Sigmoid colon (tissue), 7 donors: ENCODE measurements around the gene LTO1. TPM values are rescaled to one million over a fixed set of nuclear protein-coding genes. Genes with fewer than 3 reads are reported as not detected.

Source experiments
- DNase-seq: peaks from one replicate; pipeline ENCODE4 v3.0.0-alpha.2; 2019
- H3K27ac ChIP-seq, 4 donors: fragments of 200-600 bp; sonication (generic); one replicate each; pipeline ENCODE4 v1.5.1; 2016 to 2019; ENCODE audit warnings: mild to moderate bottlenecking in 1 of 4
- H3K27me3 ChIP-seq, 3 donors: fragments of 200-600 bp; sonication (generic); one replicate each; pipeline ENCODE4 v1.5.1; 2019; ENCODE audit warnings: mild to moderate bottlenecking in 1 of 3
- H3K36me3 ChIP-seq, 4 donors: fragments of 200-600 bp; sonication (generic); one replicate each; pipeline ENCODE4 v1.5.1; 2016 to 2019
- H3K4me1 ChIP-seq, 4 donors: fragments of 200-600 bp; sonication (generic); one replicate each; pipeline ENCODE4 v1.5.1; 2017 to 2019
- H3K4me3 ChIP-seq, 4 donors: fragments of 200-600 bp; sonication (generic); one replicate each; pipeline ENCODE4 v1.5.1; 2017 to 2019; ENCODE audit warnings: mild to moderate bottlenecking in 2 of 4, moderate library complexity in 1 of 4
- H3K9me3 ChIP-seq, 4 donors: fragments of 200-600 bp in 3 of 4; sonication (generic) in 3 of 4; one replicate each; pipeline versions ENCODE4 v1.5.1 to v1.6.1; 2013 to 2019
- EP300 ChIP-seq, 4 donors: sonication (generic); formaldehyde crosslinking; IDR thresholded peaks; one replicate each; pipeline ENCODE4 v1.6.1; 2017; ENCODE audit warnings: antibody characterized with exemption in 4 of 4
- POLR2A ChIP-seq, 2 donors: fragments of 450-650 bp; IDR thresholded peaks; one replicate each; pipeline ENCODE4 v1.6.1; 2016; ENCODE audit warnings: antibody characterized with exemption in 2 of 2, mild to moderate bottlenecking in 2 of 2, moderate library complexity in 2 of 2
- POLR2AphosphoS5 ChIP-seq, 4 donors: sonication (generic); formaldehyde crosslinking; IDR thresholded peaks; one replicate each; pipeline ENCODE4 v1.6.1; 2017; ENCODE audit warnings: antibody characterized with exemption in 4 of 4
- WGBS, 2 donors: extraction: QIAGEN DNeasy Blood & Tissue Kit; methylation state at CpG; one replicate each; pipeline ENCODE4 v1.1.7; 2013; 5-methylcytosine and 5-hydroxymethylcytosine counted together
- intact Hi-C: fragments of 100-400 bp; cut with DNase I; formaldehyde crosslinking; loops from one replicate; pipeline ENCODE4 v1.15.1; 2023
- polyA plus RNA-seq, 3 donors: library from polyadenylated mRNA; stranded (reverse); fragments of 200-250 nt; gene quantifications; one replicate each; pipeline ENCODE4 v1.2.3, GENCODE V29; 2013
- total RNA-seq, 4 donors: library from RNA; depleted of rRNA; stranded (reverse); fragments of >200 nt; gene quantifications; one replicate each; pipeline ENCODE4 v1.1.0, GENCODE V29; 2016
- TF ChIP-seq, protein P1 (sequence below), 4 experiments: fragments of 450-650 bp in 3 of 4; fragments of 200-600 bp in 1 of 4; IDR thresholded peaks; one replicate each; pipeline ENCODE4 v1.5.1; 2016 to 2019; ENCODE audit warnings: antibody characterized with exemption in 4 of 4, mild to moderate bottlenecking in 3 of 4, moderate library complexity in 2 of 4
- donor health status: healthy with polysubstance abuse.
- donor health status: Bipolar disorder and iron deficiency.
- donor health status: healthy.

The LTO1 gene
- total and polyA plus RNA-seq, 7 donors: 12.0 to 42.9 (median 20.2) TPM

DNA sequence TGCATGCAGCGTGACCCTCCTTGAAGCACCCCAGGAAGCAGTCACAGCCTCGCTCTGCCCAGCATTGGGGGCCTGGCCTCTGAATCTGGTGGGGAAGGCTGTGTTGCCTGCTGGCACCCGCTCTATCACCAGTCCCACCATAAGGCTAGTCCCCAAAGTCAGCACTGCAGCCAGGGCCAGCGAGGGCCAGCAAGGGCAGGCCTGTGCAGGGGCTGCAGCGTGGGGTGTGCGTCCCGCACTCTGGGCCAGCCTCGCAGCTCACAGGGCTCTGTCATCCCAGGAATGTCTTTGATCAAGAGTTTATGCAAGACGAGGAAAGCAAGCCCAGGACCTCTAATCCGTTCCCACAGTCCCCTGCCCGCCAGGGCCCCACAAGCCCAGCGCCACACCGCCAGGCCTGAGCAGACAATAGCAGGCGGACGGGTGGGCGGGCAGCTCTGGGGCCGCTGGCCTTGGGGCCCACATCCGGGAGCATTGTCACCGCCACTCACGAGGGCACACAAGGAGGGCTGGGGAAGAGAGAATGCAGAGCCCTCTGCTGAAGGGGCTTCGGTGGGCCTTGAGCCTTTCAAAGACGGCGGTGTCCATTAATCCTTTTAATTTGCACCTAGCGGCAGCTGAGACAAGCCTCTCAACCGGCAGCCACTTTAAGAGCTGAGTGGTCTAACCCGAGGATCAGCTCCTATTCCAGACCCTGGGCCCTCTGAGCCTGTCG, 17.1 kb downstream of the LTO1 start:
- TF ChIP-seq EP300 (IDR thresholded peaks at IDR 0.05): no peak
- TF ChIP-seq POLR2A (IDR thresholded peaks at IDR 0.05): no peak
- TF ChIP-seq, protein P1, sequence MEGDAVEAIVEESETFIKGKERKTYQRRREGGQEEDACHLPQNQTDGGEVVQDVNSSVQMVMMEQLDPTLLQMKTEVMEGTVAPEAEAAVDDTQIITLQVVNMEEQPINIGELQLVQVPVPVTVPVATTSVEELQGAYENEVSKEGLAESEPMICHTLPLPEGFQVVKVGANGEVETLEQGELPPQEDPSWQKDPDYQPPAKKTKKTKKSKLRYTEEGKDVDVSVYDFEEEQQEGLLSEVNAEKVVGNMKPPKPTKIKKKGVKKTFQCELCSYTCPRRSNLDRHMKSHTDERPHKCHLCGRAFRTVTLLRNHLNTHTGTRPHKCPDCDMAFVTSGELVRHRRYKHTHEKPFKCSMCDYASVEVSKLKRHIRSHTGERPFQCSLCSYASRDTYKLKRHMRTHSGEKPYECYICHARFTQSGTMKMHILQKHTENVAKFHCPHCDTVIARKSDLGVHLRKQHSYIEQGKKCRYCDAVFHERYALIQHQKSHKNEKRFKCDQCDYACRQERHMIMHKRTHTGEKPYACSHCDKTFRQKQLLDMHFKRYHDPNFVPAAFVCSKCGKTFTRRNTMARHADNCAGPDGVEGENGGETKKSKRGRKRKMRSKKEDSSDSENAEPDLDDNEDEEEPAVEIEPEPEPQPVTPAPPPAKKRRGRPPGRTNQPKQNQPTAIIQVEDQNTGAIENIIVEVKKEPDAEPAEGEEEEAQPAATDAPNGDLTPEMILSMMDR (IDR thresholded peaks at IDR 0.05): no peak
- no peak for TF ChIP-seq POLR2AphosphoS5 (IDR thresholded peaks at IDR 0.05)
- Histone ChIP-seq H3K27me3 (no peaks in the 10 kb centered on the region), H3K4me3 (no peak overlapping the region), H3K4me1 (peaks cover 0 to 10% (median 3%) of the 10 kb centered on the region in 4 donors), H3K36me3 (peaks cover 0 to 29% (median 2%) of the 10 kb centered on the region in 4 donors), H3K9me3 (no peaks in the 10 kb centered on the region), H3K27ac (no peak overlapping the region)
- WGBS, 2 donors: 73 to 83% methylated on average over 27 of the region's 27 CpGs
- DNase-seq: no peak
- intact Hi-C loops: no loop called here

DNA sequence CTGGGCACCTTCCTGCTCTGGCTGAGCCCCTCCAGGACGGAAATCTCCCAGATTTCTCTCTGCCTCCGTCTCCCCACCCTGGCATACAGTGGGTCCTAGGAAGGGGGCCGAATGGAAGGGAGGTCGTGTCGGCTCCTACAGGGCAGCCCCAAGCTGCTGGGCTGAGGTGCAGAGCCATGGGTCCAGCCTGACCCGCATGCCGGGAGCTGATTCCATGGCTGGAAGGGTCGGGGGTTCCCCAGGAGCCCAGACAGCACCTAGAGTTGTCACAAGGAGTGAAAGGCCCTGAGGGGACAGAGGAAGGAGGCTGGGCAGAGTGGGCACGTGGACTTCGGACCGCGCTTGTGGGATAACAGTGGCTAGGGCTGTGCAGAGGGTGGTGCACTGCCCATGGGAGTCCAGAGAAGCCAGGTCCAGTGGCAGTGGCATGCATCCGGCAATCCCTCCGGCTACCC, 17.7 kb downstream of the LTO1 start:
- TF ChIP-seq EP300 (IDR thresholded peaks at IDR 0.05) (no peak), POLR2A (IDR thresholded peaks at IDR 0.05) (no peak), POLR2AphosphoS5 (IDR thresholded peaks at IDR 0.05) (no peak)
- TF ChIP-seq, protein P1 (IDR thresholded peaks at IDR 0.05): no peak
- Histone ChIP-seq H3K4me3 (no peak overlapping the region), H3K9me3 (no peaks in the 10 kb centered on the region), H3K27me3 (no peaks in the 10 kb centered on the region), H3K36me3 (peaks cover 0 to 32% (median 2%) of the 10 kb centered on the region in 4 donors), H3K4me1 (peaks cover 0 to 10% (median 3%) of the 10 kb centered on the region in 4 donors), H3K27ac (no peak overlapping the region)
- intact Hi-C loops: no loop called here
- DNase-seq: no peak
- WGBS, 2 donors: 87 to 92% methylated on average over 14 of the region's 14 CpGs

DNA sequence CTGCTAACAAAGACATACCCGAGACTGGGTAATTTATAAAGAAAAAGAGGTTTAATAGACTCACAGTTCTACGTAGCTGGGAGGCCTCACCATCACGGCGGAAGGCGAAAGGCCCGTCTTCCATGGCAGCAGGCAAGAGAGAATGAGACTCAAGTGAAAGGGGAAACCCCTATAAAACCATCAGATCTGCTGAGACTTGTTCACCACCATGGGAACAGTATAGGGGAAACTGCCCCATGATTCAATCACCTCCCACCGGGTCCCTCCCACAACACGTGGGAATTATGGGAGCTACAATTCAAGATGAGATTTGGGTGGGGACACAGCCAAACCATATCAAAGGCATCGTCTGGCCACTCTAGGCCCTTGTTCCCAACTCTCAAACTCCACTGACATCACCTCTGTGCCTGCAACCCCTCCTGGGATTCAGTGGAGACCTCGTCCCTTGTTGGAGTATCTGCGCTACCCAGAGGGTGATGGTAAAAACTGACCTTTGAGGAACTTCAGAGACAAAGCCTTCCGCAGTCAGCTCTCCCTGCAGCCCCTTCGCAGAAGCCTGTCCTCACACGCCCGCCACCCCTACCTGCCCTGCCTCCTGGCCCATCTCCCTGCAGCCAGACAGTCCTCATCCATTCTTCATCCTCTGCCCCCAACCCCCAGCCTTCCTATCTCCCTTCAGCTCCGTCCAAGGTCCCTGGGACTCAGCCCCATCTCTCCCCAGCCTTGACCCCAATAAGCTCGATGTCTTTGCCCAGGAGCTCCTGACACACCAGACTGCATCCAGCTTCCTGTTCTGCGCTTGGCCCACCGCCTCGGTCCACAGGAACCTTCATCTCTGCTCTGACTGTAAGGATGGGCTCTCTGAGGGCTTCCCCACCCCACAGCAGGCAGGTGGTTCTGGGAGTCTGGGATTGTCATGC, 18.4 kb downstream of the LTO1 start:
- no peak overlapping the region for H3K27ac ChIP-seq
- H3K9me3 ChIP-seq: no peaks in the 10 kb centered on the region
- WGBS, 2 donors: 85 to 89% methylated on average over 20 of the region's 20 CpGs
- TF ChIP-seq, protein P1 (IDR thresholded peaks at IDR 0.05): no peak
- peaks cover 0 to 10% (median 3%) of the 10 kb centered on the region in 4 donors for H3K4me1 ChIP-seq
- H3K4me3 ChIP-seq: no peak overlapping the region
- DNase-seq: peak; percentile 60
- intact Hi-C loops: no loop called here
- H3K36me3 ChIP-seq: peaks cover 0 to 39% (median 3%) of the 10 kb centered on the region in 4 donors
- no peaks in the 10 kb centered on the region for H3K27me3 ChIP-seq

DNA sequence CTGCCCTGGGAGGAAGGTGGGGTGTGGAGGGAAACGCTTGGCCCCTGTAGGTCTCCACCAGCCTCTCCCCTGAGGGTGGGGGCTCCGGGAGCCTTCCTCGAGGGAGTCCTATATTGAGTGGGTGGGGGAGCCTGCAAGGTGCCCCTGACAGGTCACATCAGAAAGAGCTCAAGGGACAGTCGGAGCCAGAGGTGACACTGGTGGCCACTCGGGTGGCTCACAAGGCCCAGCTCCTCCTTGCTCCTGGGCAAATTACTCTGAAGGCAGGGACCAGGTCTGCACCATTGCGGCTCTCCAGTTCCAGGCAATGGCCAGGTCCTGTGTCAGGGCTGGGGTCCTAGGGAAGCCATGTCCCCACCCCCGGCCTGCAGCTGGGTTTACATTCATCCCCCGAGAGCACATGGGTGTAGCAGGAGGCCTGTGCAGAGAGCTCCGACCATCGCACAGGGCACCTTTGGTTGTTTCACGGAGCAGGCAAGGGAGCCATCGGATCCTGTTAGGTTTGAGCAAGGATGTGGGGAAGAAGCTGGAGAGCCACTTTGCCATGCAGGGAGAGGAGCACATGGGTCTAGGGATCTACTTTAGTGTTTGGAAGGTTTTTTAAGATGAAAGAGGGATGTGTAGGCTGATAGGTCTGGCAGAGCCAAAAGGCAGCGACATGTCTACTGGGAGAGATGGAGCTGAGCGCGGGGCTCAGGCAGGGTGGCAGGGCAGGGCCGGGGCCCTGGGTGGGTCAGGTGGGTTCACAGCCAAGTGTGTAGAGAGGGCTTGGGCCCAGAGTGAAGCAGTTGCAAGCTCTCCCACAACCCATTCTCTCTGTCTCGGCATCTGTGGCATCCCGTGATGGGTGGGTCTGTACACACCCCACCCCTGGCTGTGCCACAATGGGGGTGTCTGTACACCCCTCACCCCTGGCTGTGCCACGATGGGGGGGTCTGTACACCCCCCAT, 19.4 kb downstream of the LTO1 start:
- Histone ChIP-seq H3K27me3 (no peaks in the 10 kb centered on the region), H3K9me3 (no peaks in the 10 kb centered on the region), H3K27ac (no peak overlapping the region), H3K4me1 (peaks cover 0 to 10% (median 3%) of the 10 kb centered on the region in 4 donors), H3K4me3 (no peak overlapping the region), H3K36me3 (peaks cover 0 to 42% (median 4%) of the 10 kb centered on the region in 4 donors)
- TF ChIP-seq, protein P1 (IDR thresholded peaks at IDR 0.05): no peak
- TF ChIP-seq EP300 (IDR thresholded peaks at IDR 0.05) (no peak), POLR2A (IDR thresholded peaks at IDR 0.05) (no peak), POLR2AphosphoS5 (IDR thresholded peaks at IDR 0.05) (no peak)
- DNase-seq: peak; percentile 58
- intact Hi-C loops: no loop called here
- 80 to 89% methylated on average over 19 of the region's 19 CpGs for WGBS, 2 donors
